Brain microvascular endothelial cell (primary cell): ENCODE measurements around the gene SMIM14.

Source experiments
- DNase-seq: peaks from one replicate; pipeline ENCODE4 v3.0.0-alpha.2; 2020
- H3K27ac ChIP-seq: fragments of 250-450 bp; sonication (Bioruptor Pico); 2 replicates; pipeline ENCODE4 v1.5.1; 2020; ENCODE audit warnings: mild to moderate bottlenecking, moderate library complexity
- H3K27me3 ChIP-seq: fragments of 250-450 bp; sonication (Bioruptor Pico); replicated peaks from 2 replicates; pipeline ENCODE4 v1.5.1; 2020; ENCODE audit warnings: mild to moderate bottlenecking
- H3K36me3 ChIP-seq: fragments of 250-450 bp; sonication (Bioruptor Pico); replicated peaks from 2 replicates; pipeline ENCODE4 v1.5.1; 2020; ENCODE audit warnings: mild to moderate bottlenecking
- H3K4me3 ChIP-seq: 2 replicates; pipeline ENCODE4 v1.5.1; 2011; ENCODE audit warnings: low read depth, mild to moderate bottlenecking, control low read depth, low read length, moderate library complexity
- in situ Hi-C: cut with HindIII; loops from 2 replicates; pipeline ENCODE4 v1.10.0; 2017; ENCODE audit warnings: low sequenced_read_pairs, low pct_ligation_motif_present
- TF ChIP-seq, protein P1 (sequence below): IDR thresholded peaks from 2 replicates; pipeline ENCODE4 v1.5.1; 2011; ENCODE audit warnings: low read depth, mild to moderate bottlenecking, moderate library complexity, low read length, control low read depth, inconsistent platforms; ENCODE audit errors: missing control alignments

The SMIM14 gene

DNA sequence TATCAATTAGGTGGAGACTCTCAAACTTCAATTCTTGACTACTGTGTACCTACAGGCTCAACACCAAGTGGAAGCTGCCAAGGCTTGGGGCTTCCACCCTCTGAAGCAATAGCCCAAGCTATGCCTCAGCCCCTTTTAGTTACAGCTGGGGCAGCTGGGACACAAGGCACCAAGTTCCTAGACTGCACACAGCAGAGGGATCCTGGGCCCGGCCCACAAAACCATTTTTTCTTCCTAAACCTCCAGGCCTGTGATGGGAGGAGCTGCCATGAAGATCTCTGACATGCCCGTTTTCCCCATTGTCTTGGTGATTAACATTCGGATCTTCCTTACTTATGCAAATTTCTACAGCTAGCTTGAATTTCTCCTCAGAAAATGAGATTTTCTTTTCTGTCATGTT, 108.0 kb downstream of the SMIM14 start:
- Histone ChIP-seq H3K36me3 (no peaks in the 10 kb centered on the region), H3K27me3 (no peaks in the 10 kb centered on the region), H3K27ac (no peak overlapping the region), H3K4me3 (no peak overlapping the region)
- in situ Hi-C loops, result no loop called here
- no peak for DNase-seq
- TF ChIP-seq, protein P1, sequence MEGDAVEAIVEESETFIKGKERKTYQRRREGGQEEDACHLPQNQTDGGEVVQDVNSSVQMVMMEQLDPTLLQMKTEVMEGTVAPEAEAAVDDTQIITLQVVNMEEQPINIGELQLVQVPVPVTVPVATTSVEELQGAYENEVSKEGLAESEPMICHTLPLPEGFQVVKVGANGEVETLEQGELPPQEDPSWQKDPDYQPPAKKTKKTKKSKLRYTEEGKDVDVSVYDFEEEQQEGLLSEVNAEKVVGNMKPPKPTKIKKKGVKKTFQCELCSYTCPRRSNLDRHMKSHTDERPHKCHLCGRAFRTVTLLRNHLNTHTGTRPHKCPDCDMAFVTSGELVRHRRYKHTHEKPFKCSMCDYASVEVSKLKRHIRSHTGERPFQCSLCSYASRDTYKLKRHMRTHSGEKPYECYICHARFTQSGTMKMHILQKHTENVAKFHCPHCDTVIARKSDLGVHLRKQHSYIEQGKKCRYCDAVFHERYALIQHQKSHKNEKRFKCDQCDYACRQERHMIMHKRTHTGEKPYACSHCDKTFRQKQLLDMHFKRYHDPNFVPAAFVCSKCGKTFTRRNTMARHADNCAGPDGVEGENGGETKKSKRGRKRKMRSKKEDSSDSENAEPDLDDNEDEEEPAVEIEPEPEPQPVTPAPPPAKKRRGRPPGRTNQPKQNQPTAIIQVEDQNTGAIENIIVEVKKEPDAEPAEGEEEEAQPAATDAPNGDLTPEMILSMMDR, result no peak

GRCh38 chr4:39529534-39529933, 109.1 kb downstream of the SMIM14 start:
- Histone ChIP-seq H3K36me3 (no peaks in the 10 kb centered on the region), H3K27ac (no peak overlapping the region), H3K4me3 (no peak overlapping the region), H3K27me3 (no peaks in the 10 kb centered on the region)
- DNase-seq, result no peak
- TF ChIP-seq, protein P1, result no peak
- in situ Hi-C loops, result no loop called here

DNA sequence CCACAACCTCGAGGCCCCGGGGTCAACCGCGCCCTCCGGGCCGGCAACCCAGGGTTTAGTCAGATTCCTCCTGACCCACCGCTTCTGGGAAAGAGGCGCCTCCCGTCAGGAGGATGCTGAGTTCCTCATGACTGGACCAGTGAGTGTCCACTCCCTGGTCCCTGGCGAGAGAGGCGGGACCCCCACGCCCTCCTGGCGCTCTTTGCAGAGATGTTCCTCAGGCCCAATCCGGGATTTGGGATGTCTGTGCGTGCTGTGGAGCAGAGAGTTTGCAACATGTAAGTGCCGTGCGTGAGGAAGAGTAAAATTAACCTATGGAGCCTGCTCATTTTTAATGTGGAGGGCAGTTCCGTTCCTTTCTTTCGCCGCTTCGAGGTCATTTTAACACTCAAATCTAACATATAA, 110.6 kb downstream of the SMIM14 start:
- Histone ChIP-seq H3K4me3 (peak overlapping the region; percentile 91), H3K27ac (peak overlapping the region; percentile 95), H3K36me3 (no peaks in the 10 kb centered on the region), H3K27me3 (no peaks in the 10 kb centered on the region)
- DNase-seq, result peak; percentile 76
- TF ChIP-seq, protein P1, result no peak
- in situ Hi-C loops, result no loop called here

DNA sequence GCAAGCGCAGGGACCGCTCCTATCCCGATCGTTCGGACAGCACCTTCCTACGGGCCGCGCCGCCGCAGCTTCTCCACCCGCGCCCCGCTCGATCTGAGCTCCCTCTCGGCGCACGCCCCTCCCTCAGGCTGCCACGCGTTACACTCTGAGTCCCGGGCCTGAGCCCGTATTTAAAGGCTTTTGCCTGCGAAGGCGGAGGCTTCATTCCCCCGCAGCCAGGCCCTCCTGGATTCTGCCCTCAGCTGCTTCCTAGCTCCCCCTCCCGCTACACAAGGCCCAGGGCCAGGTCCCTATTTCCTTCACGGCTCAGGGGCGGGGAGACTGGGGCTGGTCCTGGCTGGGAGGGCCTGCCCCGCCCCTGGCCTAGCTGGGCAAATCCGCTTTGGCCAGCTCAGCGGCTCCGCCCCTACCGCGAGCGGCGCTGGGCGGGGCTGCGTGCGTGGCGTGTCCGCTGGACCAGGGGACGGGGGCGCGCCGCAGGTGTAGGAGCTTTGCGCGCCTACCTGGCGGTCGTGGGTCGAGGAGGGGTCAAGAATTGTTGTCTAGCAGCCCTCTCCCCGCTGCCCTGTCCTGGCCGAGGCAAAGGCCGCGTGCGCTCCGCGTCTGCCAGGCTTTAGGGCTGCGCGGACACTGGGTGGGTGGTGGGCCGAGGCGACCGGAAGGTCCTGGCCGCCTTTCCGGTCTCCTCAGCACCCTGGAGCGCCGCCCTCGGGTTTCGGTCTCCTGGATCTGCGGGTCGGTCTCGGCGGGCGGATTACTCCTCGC, 111.2 kb downstream of the SMIM14 start, which contains the start of gene UGDH:
Gene UGDH, minus strand, starts transcription at position 144 of the 765 bp plus-strand sequence. CDS start 5,927 bp downstream, outside the sequence.
- no peaks in the 10 kb centered on the region for H3K27me3 ChIP-seq
- in situ Hi-C loops, result no loop called here
- H3K4me3 ChIP-seq, result peak within 1 kb of the TSS; percentile 91
- peak; percentile 97 for DNase-seq
- H3K27ac ChIP-seq, result peak within 1 kb of the TSS; percentile 95
- TF ChIP-seq, protein P1, result peak; percentile 3
- no peaks in the 10 kb centered on the region for H3K36me3 ChIP-seq

- Histone ChIP-seq H3K36me3 (no peaks in the 10 kb centered on the region), H3K27me3 (no peaks in the 10 kb centered on the region), H3K4me3 (peak overlapping the region; percentile 91), H3K27ac (peak overlapping the region; percentile 95)
- no peak for DNase-seq
- in situ Hi-C loops, result no loop called here
- TF ChIP-seq, protein P1, result no peak
Measured at GRCh38 chr4:39526765-39527295, 111.8 kb downstream of the SMIM14 start.
